K562 (cell line): ENCODE data around the gene FST. TPM values are rescaled to one million over a fixed set of nuclear protein-coding genes. Genes with fewer than 3 reads are reported as not detected.

ENCODE experiments used
- ATAC-seq: fragments of 200-7000 bp; cut with Tn5 transposase; 3 replicates; pipeline ENCODE4 v1.9.1; 2020; ENCODE audit warnings: moderate library complexity
- BruUV-seq: library from RNA; stranded (reverse); fragments of 400-500 nt; replicated peaks from 2 replicates; lab custom pipeline; 2021; lab: Mats Ljungman, UMichigan
- CTCF ChIA-PET: fragments of 300-600 bp; formaldehyde crosslinking; extraction: SDS; loops from one replicate; lab custom pipeline; 2021; ENCODE audit warnings: low intra/inter-chr PET ratio; lab: Yijun Ruan, JAX
- POLR2A ChIA-PET: fragments of 300-600, 350-650 bp; sonication (Branson Sonifier 250); formaldehyde crosslinking; extraction: SDS; loops from one replicate; lab custom pipeline; 2021; ENCODE audit warnings: antibody characterized with exemption, inconsistent platforms; lab: Yijun Ruan, JAX
- DNase-seq, 4 experiments: peaks; one replicate each; pipeline versions ENCODE4 v3.0.0 to v3.0.0-alpha.2; 2011 to 2018; ENCODE audit warnings: low spot score in 3 of 4, mixed read lengths in 3 of 4; ENCODE audit errors: extremely low read depth in 1 of 4
- FAIRE-seq: peaks from 2 replicates; lab custom pipeline; 2011; peaks lifted over from hg19 to GRCh38; lab: Jason Lieb, UNC
- H2AFZ ChIP-seq: 2 replicates; pipeline ENCODE4 v1.6.0; 2011; ENCODE audit warnings: low read depth, low read length, control low read depth, inconsistent platforms
- H3K27ac ChIP-seq: fragments of 200-600 bp; 3 replicates; pipeline ENCODE4 v1.8.0; 2011; ENCODE audit warnings: low read depth, mild to moderate bottlenecking, control low read depth, inconsistent platforms, low read length, moderate library complexity, mixed read lengths; ENCODE audit errors: extremely low read depth
- H3K27me3 ChIP-seq, 2 experiments: fragments of 300-600 bp in 1 of 2; 2 replicates in 1 of 2; 3 replicates in 1 of 2; pipeline versions ENCODE4 v1.6.0 to v1.8.0; 2011; ENCODE audit warnings: inconsistent platforms in 2 of 2, low read length in 2 of 2, mild to moderate bottlenecking in 1 of 2, mixed read lengths in 1 of 2, moderate library complexity in 1 of 2; ENCODE audit not compliant: control insufficient read depth in 2 of 2, insufficient read depth in 2 of 2
- H3K36me3 ChIP-seq: fragments of 300-600 bp; 3 replicates; pipeline ENCODE4 v1.8.0; 2011; ENCODE audit warnings: mild to moderate bottlenecking, low read length, inconsistent platforms; ENCODE audit not compliant: control insufficient read depth, insufficient read depth
- H3K4me1 ChIP-seq, 2 experiments: fragments of 200-600 bp in 1 of 2; replicated peaks in 1 of 2; 2 replicates in 1 of 2; 3 replicates in 1 of 2; pipeline versions ENCODE4 v1.5.1 to v1.8.0; 2011; ENCODE audit warnings: inconsistent platforms in 2 of 2, low read length in 2 of 2, mild to moderate bottlenecking in 1 of 2, mixed read lengths in 1 of 2, moderate library complexity in 1 of 2; ENCODE audit not compliant: control insufficient read depth in 2 of 2, insufficient read depth in 2 of 2
- H3K4me2 ChIP-seq: 2 replicates; pipeline ENCODE4 v1.6.1; 2011; ENCODE audit warnings: low read length, control low read depth, inconsistent platforms, mixed read lengths; ENCODE audit not compliant: insufficient read depth
- H3K4me3 ChIP-seq: fragments of 200-600 bp; sonication (generic), shearing (Covaris generic); 2 replicates; pipeline ENCODE4 v1.5.1; 2016; ENCODE audit warnings: control low read depth, inconsistent platforms
- H3K79me2 ChIP-seq: fragments of 200-600 bp; 3 replicates; pipeline ENCODE4 v1.8.0; 2011; ENCODE audit warnings: low read length, inconsistent platforms; ENCODE audit not compliant: control insufficient read depth, insufficient read depth
- H3K9ac ChIP-seq, 2 experiments: 2 replicates each; pipeline versions ENCODE4 v1.6.0 to v1.6.1; 2011; ENCODE audit warnings: low read depth in 2 of 2, low read length in 2 of 2, control low read depth in 1 of 2, inconsistent platforms in 1 of 2, mild to moderate bottlenecking in 1 of 2, mixed read lengths in 1 of 2; ENCODE audit not compliant: insufficient read depth in 1 of 2
- H3K9me1 ChIP-seq: one replicate; pipeline ENCODE4 v1.6.0; 2011; ENCODE audit warnings: inconsistent platforms, mild to moderate bottlenecking, low read length, moderate library complexity; ENCODE audit not compliant: control insufficient read depth, insufficient read depth
- H3K9me3 ChIP-seq: replicated peaks from 2 replicates; pipeline ENCODE4 v1.5.1; 2011; ENCODE audit warnings: low read depth, low read length, inconsistent platforms; ENCODE audit not compliant: control insufficient read depth, insufficient read depth
- H4K20me1 ChIP-seq: replicated peaks from 2 replicates; pipeline ENCODE4 v1.6.1; 2011; ENCODE audit warnings: low read length, inconsistent platforms, mixed read lengths; ENCODE audit not compliant: control insufficient read depth, insufficient read depth
- ADNP ChIP-seq: fragments of 200-800 bp; sonication (Bioruptor generic); IDR thresholded peaks from 2 replicates; pipeline ENCODE4 v1.6.1; 2016; ENCODE audit warnings: missing genetic modification characterization, missing compliant biosample characterization
- CBX2 ChIP-seq: fragments of 200-600 bp; sonication (generic); IDR thresholded peaks from one replicate; pipeline ENCODE4 v1.6.1; 2012; ENCODE audit warnings: mild to moderate bottlenecking, low read length, inconsistent platforms; ENCODE audit not compliant: insufficient read depth, poor library complexity, severe bottlenecking
- CBX8 ChIP-seq: fragments of 200-600 bp; sonication (generic); IDR thresholded peaks from 2 replicates; pipeline ENCODE4 v1.6.1; 2012; ENCODE audit warnings: borderline replicate concordance, mixed run types, low read depth, mild to moderate bottlenecking, moderate library complexity, mixed read lengths, low read length, control low read depth, inconsistent platforms; ENCODE audit not compliant: poor library complexity, severe bottlenecking; ENCODE audit errors: extremely low read depth
- CEBPG ChIP-seq, 3 experiments: fragments of 200-800 bp in 1 of 3; sonication (Bioruptor generic) in 1 of 3; sonication (generic) in 1 of 3; formaldehyde crosslinking in 1 of 3; IDR thresholded peaks in 2 of 3; conservative IDR thresholded peaks in 1 of 3; 2 replicates each; pipeline versions ENCODE4 v1.6.1 to v1.8.0; 2016 to 2022; ENCODE audit warnings: missing compliant biosample characterization in 2 of 3, missing genetic modification characterization in 2 of 3, mild to moderate bottlenecking in 1 of 3, missing genetic modification reagents in 1 of 3
- CHCHD3 ChIP-seq: fragments of 250-450 bp; sonication (Bioruptor Pico); IDR thresholded peaks from 2 replicates; pipeline ENCODE4 v2.1.2; 2022; ENCODE audit warnings: mild to moderate bottlenecking
- HMGN3 ChIP-seq: IDR thresholded peaks from 2 replicates; pipeline ENCODE4 v1.6.1; 2011; ENCODE audit warnings: borderline replicate concordance, low read depth, mild to moderate bottlenecking, mixed read lengths, low read length; ENCODE audit not compliant: insufficient read length; ENCODE audit errors: extremely low read depth
- KAT8 ChIP-seq: fragments of 450-650 bp; IDR thresholded peaks from 2 replicates; pipeline ENCODE4 v1.6.1; 2016; ENCODE audit warnings: low read depth, mild to moderate bottlenecking
- PCBP2 ChIP-seq: fragments of 200-400 bp; formaldehyde crosslinking; IDR thresholded peaks from 2 replicates; pipeline ENCODE4 v1.6.1; 2018; ENCODE audit warnings: low read length, low read depth, mild to moderate bottlenecking, moderate library complexity; ENCODE audit not compliant: poor library complexity, severe bottlenecking
- SMAD2 ChIP-seq: fragments of 150-350 bp; IDR thresholded peaks from 2 replicates; pipeline ENCODE4 v1.6.1; 2014; ENCODE audit warnings: low read depth, mild to moderate bottlenecking, low read length
- ZBTB8A ChIP-seq: fragments of 450-650 bp; IDR thresholded peaks from 2 replicates; pipeline ENCODE4 v1.6.1; 2018; ENCODE audit warnings: mild to moderate bottlenecking, moderate library complexity; ENCODE audit not compliant: partially characterized antibody
- ZNF316 ChIP-seq: fragments of 450-650 bp; IDR thresholded peaks from 2 replicates; pipeline ENCODE4 v1.6.1; 2016
- ZNF324 ChIP-seq: fragments of 250-450 bp; sonication (Bioruptor Pico); IDR thresholded peaks from 2 replicates; pipeline ENCODE4 v1.4.0; 2020; ENCODE audit warnings: mild to moderate bottlenecking
- ZNF347 ChIP-seq: fragments of 450-650 bp; formaldehyde crosslinking; IDR thresholded peaks from 2 replicates; pipeline ENCODE4 v1.4.0; 2020; ENCODE audit warnings: low read depth, mild to moderate bottlenecking, moderate library complexity
- ZNF644 ChIP-seq: fragments of 200-800 bp; sonication (Bioruptor generic); IDR thresholded peaks from 2 replicates; pipeline ENCODE4 v1.6.1; 2016; ENCODE audit warnings: low read depth, missing genetic modification characterization, missing compliant biosample characterization
- ZNF77 ChIP-seq: fragments of 250-450 bp; sonication (Bioruptor Pico); IDR thresholded peaks from 2 replicates; pipeline ENCODE4 v1.5.0; 2020
- WGBS: fragments of 100-300 bp; shearing (Covaris generic); methylation state at CpG from one replicate; pipeline ENCODE4 v1.1.6; 2016; ENCODE audit warnings: low coverage, mixed read lengths; ENCODE audit not compliant: insufficient coverage; ENCODE audit errors: missing lambda C conversion rate; 5-methylcytosine and 5-hydroxymethylcytosine counted together
- in situ Hi-C: fragments of 300-500 bp; cut with MboI; formaldehyde crosslinking; loops from 4 replicates; pipeline ENCODE4 v1.15.0; 2018; ENCODE audit warnings: inconsistent platforms, mixed read lengths
- intact Hi-C: fragments of 100-400 bp; cut with micrococcal nuclease; formaldehyde crosslinking; loops from 2 replicates; pipeline ENCODE4 v1.14.2; 2022
- polyA plus RNA-seq, 8 experiments: library from polyadenylated mRNA; depleted of rRNA in 4 of 8; stranded (reverse) in 5 of 8; unstranded in 3 of 8; fragments of >200 nt; fragmentation: Nextera tagmentation in 2 of 8; fragmentation: Illumina TruSeq in 1 of 8; extraction: Ambion mirVana in 2 of 8; extraction: Trizol in 1 of 8; gene quantifications; 2 replicates each; pipeline versions ENCODE4 v1.2.1 to v1.2.3, GENCODE V29; 2011 to 2014; ENCODE audit warnings: inconsistent platforms in 1 of 8, missing spikeins in 1 of 8
- total RNA-seq, 7 experiments: library from RNA; depleted of rRNA in 6 of 7; stranded (reverse); fragments of >200 nt in 6 of 7; fragmentation: Illumina TruSeq in 2 of 7; extraction: Trizol in 2 of 7; gene quantifications; 2 replicates each; pipeline versions ENCODE4 v1.2.1 to v1.2.3, GENCODE V29; 2011 to 2021; ENCODE audit warnings: low replicate concordance in 1 of 7
- TF ChIP-seq, protein P1 (sequence below): conservative IDR thresholded peaks from 2 replicates; pipeline ENCODE4 v1.6.1; 2011; ENCODE audit warnings: low read depth, mild to moderate bottlenecking, low read length; ENCODE audit not compliant: control insufficient read depth
- TF ChIP-seq, protein P2 (sequence below): sonication (generic); formaldehyde crosslinking; IDR thresholded peaks from 2 replicates; pipeline ENCODE4 v1.8.0; 2022; ENCODE audit warnings: missing genetic modification reagents, mild to moderate bottlenecking, borderline replicate concordance

The FST gene
- total and polyA plus RNA-seq, 9 of the 15 experiments (the other 6 are each of a cell fraction or from before 2014, with no cell fraction given) = 0.03 to 0.27 TPM; not detected in 7

DNA sequence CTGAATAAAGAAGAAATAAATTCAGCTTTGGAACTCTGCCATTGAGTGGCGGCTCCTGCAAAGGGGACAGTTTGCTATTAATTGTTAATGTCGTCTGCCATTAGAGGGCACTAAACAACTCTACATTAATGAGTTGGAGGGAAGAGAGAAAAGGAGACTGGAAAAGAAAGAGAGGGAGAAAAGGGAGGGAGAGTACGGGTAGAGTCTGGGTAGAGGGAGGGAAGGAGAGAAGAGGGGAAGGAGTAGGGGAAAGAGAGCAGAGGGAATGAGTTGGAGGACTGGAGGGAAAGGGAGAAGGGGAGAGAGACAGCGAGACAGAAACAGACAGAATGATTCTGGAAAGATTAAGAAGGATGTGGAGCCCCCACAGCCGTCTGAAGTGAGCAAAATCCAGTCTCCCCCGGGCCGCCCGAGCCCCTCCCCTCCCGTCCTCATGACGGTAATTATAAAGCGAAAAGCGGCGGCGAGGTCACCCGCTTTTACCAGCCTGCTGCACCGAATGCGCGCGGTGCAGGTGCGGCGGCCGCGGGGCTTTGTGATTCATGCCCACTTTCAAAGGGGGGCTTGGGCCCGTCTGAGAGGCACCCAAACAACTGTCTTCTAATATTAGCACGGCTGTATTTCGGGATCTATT lies 1.9 kb upstream of the FST start (continued):
- TF ChIP-seq PCBP2 = no peak
- TF ChIP-seq, protein P1, sequence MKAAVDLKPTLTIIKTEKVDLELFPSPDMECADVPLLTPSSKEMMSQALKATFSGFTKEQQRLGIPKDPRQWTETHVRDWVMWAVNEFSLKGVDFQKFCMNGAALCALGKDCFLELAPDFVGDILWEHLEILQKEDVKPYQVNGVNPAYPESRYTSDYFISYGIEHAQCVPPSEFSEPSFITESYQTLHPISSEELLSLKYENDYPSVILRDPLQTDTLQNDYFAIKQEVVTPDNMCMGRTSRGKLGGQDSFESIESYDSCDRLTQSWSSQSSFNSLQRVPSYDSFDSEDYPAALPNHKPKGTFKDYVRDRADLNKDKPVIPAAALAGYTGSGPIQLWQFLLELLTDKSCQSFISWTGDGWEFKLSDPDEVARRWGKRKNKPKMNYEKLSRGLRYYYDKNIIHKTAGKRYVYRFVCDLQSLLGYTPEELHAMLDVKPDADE = no peak

DNA sequence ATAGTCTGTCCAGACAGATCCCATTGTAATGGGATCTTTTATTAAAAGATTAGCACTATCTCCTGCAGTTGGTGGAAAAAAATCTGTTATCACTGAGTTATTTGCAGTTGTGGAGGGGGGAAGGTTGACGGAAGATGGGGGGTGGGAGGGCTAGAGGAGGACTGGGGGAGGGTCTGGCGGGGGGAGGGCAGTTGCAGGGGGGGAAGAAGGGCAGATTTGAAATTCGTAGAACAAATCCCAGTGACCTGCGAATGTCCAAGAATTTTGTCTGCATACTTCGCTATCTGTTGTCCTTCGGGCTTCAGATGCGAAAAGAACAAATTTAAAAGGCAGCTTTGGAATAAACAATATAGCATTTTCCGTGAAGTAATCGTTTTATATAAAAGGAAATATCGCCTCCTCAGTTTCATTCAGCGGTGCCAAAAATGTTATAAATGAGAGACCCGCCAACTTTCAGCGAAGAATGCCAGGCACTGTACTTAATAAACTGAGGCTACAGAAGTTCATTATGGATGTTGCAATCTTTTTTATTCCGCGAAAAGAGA lies 1.3 kb upstream of the FST start:
- H3K4me1 ChIP-seq = peaks cover 0 to 30% of the 10 kb centered on the region in 2 experiments; a peak in 2 of 5 replicates
- no peaks in the 10 kb centered on the region for H3K9me1 ChIP-seq
- peaks cover 29% of the 10 kb centered on the region in 2 experiments for H3K27me3 ChIP-seq
- no peaks in the 10 kb centered on the region for H3K36me3 ChIP-seq
- peaks cover 12% of the 10 kb centered on the region for H4K20me1 ChIP-seq
- no peak overlapping the region for H3K4me2 ChIP-seq
- H3K79me2 ChIP-seq = no peaks in the 10 kb centered on the region
- ATAC-seq (no peak), FAIRE-seq (no peak), DNase-seq (peak in 1 of 4 experiments; percentile 15)
- peak overlapping the region; percentile 27; the same call in 1 of the 2 replicates for H3K4me3 ChIP-seq
- no peaks in the 10 kb centered on the region for H3K9me3 ChIP-seq
- H2AFZ ChIP-seq = no peak overlapping the region; the same call in 1 of the 2 replicates
- H3K27ac ChIP-seq = no peak overlapping the region
- WGBS = 18% methylated on average over 12 of the region's 15 CpGs
- ChIA-PET POLR2A (no interaction called here), CTCF (interaction anchor here (0.7 kb wide), 1 partner anchor 738 kb away, joined by 4 read pairs; no protein-coding TSS in a partner anchor)
- in situ Hi-C loops = no loop called here
- no peak overlapping the region for H3K9ac ChIP-seq
- no TSS peak for BruUV-seq
- intact Hi-C loops = loop anchor here (5.0 kb wide), 1 partner anchor 753 kb away; no protein-coding TSS in a partner anchor
- peak; percentile 72 for TF ChIP-seq CBX2
- peak; percentile 84 for TF ChIP-seq CBX8
- TF ChIP-seq ZNF347 (CRISPR knock-in tag) = no peak
- TF ChIP-seq, protein P2, sequence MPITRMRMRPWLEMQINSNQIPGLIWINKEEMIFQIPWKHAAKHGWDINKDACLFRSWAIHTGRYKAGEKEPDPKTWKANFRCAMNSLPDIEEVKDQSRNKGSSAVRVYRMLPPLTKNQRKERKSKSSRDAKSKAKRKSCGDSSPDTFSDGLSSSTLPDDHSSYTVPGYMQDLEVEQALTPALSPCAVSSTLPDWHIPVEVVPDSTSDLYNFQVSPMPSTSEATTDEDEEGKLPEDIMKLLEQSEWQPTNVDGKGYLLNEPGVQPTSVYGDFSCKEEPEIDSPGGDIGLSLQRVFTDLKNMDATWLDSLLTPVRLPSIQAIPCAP (CRISPR knock-in tag) = no peak
- TF ChIP-seq ZNF644 (tag) = no peak
- no peak for TF ChIP-seq CHCHD3
- no peak for TF ChIP-seq ZNF77 (CRISPR knock-in tag)
- TF ChIP-seq KAT8 = no peak
- no peak for TF ChIP-seq ZBTB8A
- no peak for TF ChIP-seq CEBPG (CRISPR knock-in tag; IDR thresholded peaks at IDR 0.05)
- TF ChIP-seq CEBPG (tag; conservative IDR thresholded peaks at IDR 0.05 in 1 of 2, IDR thresholded peaks at IDR 0.05 in 1 of 2) = peak; percentile 25 to 39; a peak in 2 of 4 replicates
- no peak for TF ChIP-seq SMAD2
- TF ChIP-seq ZNF316 = no peak
- TF ChIP-seq ADNP (tag) = no peak
- no peak for TF ChIP-seq ZNF324 (CRISPR knock-in tag)
- TF ChIP-seq HMGN3 = no peak
